ENCODE results near the gene RANGRF.

GRCh38 chr17:8300627-8301242 is 12.3 kb downstream of the RANGRF start:
- TF ChIP-seq CTCF (IDR thresholded peaks at IDR 0.05), result peak; percentile 68 to 88 (median 88)
- TF ChIP-seq POLR2A (IDR thresholded peaks at IDR 0.05), result no peak
- peak in 1 of 3 donors; percentile 52 for TF ChIP-seq POLR2AphosphoS5 (IDR thresholded peaks at IDR 0.05)

All from breast epithelium (tissue), 3 donors.